Smooth muscle cell (in vitro differentiated cells): Measurements from ENCODE around the gene KIF25. TPM values are rescaled to one million over a fixed set of nuclear protein-coding genes. Genes with fewer than 3 reads are reported as not detected.
"Not testable (repeated sequence)": the region's sequence is repeated elsewhere in the genome, so short reads cannot be mapped to it uniquely, and the experiment has no call there.

Source experiments
- DNase-seq: peaks from one replicate; lab custom pipeline; 2025; ENCODE audit not compliant: unreplicated experiment; lab: John Stamatoyannopoulos, UW
- H2AFZ ChIP-seq: fragments of 200-600 bp; sonication (generic); 2 replicates; pipeline ENCODE4 v1.6.0; 2016; ENCODE audit warnings: antibody characterized with exemption, low read depth, mild to moderate bottlenecking
- H3F3A ChIP-seq: fragments of 200-600 bp; sonication (generic); 2 replicates; pipeline ENCODE4 v1.6.0; 2017; ENCODE audit warnings: antibody characterized with exemption, low read depth
- H3K27ac ChIP-seq: fragments of 200-600 bp; sonication (generic); 2 replicates; pipeline ENCODE4 v1.5.1; 2016; ENCODE audit warnings: low read depth, mild to moderate bottlenecking
- H3K27me3 ChIP-seq: fragments of 200-600 bp; sonication (generic); 2 replicates; pipeline ENCODE4 v1.6.1; 2016; ENCODE audit warnings: low read depth, mild to moderate bottlenecking
- H3K36me3 ChIP-seq: fragments of 200-600 bp; sonication (generic); 2 replicates; pipeline ENCODE4 v1.5.1; 2016; ENCODE audit warnings: low read depth
- H3K4me1 ChIP-seq: fragments of 200-600 bp; sonication (generic); 2 replicates; pipeline ENCODE4 v1.5.1; 2016; ENCODE audit warnings: low read depth
- H3K4me2 ChIP-seq: fragments of 200-600 bp; sonication (generic); 2 replicates; pipeline ENCODE4 v1.6.0; 2016; ENCODE audit warnings: mild to moderate bottlenecking
- H3K4me3 ChIP-seq: fragments of 200-600 bp; sonication (generic); 2 replicates; pipeline ENCODE4 v1.5.1; 2016; ENCODE audit warnings: mild to moderate bottlenecking
- H3K79me2 ChIP-seq: fragments of 200-600 bp; sonication (generic); 2 replicates; pipeline ENCODE4 v1.6.0; 2016; ENCODE audit warnings: low read depth, mild to moderate bottlenecking
- H3K9ac ChIP-seq: fragments of 200-600 bp; sonication (generic); 2 replicates; pipeline ENCODE4 v1.6.0; 2016; ENCODE audit warnings: low read depth
- H3K9me3 ChIP-seq: fragments of 200-600 bp; sonication (generic); replicated peaks from 2 replicates; pipeline ENCODE4 v1.5.1; 2016; ENCODE audit warnings: low read depth
- H4K20me1 ChIP-seq: fragments of 200-600 bp; sonication (generic); 2 replicates; pipeline ENCODE4 v1.6.0; 2016; ENCODE audit warnings: low read depth
- WGBS: methylation state at CpG from one replicate; pipeline ENCODE4 v1.1.7; 2016; ENCODE audit warnings: low lambda C conversion rate; 5-methylcytosine and 5-hydroxymethylcytosine counted together
- polyA plus RNA-seq: library from polyadenylated mRNA; unstranded; fragments of >200 nt; fragmentation: Nextera tagmentation; extraction: Ambion mirVana; gene quantifications from 2 replicates; pipeline ENCODE4 v1.2.1, GENCODE V29; 2016
- total RNA-seq: library from RNA; depleted of rRNA; stranded (reverse); fragments of >200 nt; gene quantifications from 2 replicates; pipeline ENCODE4 v1.2.3, GENCODE V29; 2014
- TF ChIP-seq, protein P1 (sequence below): fragments of 200-600 bp; sonication (generic); IDR thresholded peaks from 2 replicates; pipeline ENCODE4 v1.5.1; 2017; ENCODE audit warnings: borderline replicate concordance, mild to moderate bottlenecking, antibody characterized with exemption; ENCODE audit not compliant: insufficient read depth, poor library complexity, severe bottlenecking

The KIF25 gene
- total and polyA plus RNA-seq, 2 experiments from 2014 or later, result 0.22 to 1.5 TPM

DNA sequence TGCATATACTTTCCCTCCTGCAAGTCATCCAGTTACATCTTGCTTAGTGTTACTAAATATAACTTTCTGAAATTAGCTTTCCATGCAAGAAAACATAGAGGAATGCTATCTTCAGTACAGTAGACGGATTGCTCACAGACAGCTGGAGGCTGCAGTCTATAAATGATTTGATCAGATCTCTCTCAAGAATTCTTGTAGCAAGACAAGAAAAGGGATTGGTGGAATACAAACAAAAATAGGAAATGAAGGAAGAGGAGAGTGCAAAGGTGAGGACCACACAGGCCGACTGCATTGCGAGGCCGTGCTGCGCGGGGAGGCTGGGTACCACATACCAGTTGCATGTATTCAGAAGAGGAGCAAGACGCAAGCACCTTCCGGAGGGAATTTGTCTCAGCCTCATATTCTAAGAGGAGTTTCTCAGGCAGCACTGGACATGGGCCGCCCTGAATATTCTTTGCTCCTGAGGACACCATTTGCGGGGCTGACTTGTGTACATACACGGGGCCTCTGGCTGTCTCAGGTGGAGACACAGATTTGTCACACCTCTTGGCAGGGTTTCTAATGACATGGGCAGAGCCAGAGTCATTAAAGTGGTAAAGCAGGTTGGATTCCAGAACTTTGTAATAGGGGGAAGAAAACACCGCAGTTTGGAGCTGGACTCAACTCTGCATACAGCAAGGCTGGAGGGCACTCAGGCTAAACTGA lies 22.7 kb upstream of the KIF25 start:
- Histone ChIP-seq H3K9ac (no peak overlapping the region), H3K79me2 (no peaks in the 10 kb centered on the region), H3K4me1 (peaks cover 7% of the 10 kb centered on the region), H3K27me3 (no peaks in the 10 kb centered on the region), H3F3A (peaks cover 23% of the 10 kb centered on the region), H3K36me3 (peaks cover 4% of the 10 kb centered on the region), H3K4me2 (peak overlapping the region; percentile 4), H3K27ac (peak overlapping the region; percentile 16), H3K9me3 (no peaks in the 10 kb centered on the region), H4K20me1 (no peaks in the 10 kb centered on the region), H2AFZ (no peak overlapping the region), H3K4me3 (no peak overlapping the region)
- TF ChIP-seq, protein P1, sequence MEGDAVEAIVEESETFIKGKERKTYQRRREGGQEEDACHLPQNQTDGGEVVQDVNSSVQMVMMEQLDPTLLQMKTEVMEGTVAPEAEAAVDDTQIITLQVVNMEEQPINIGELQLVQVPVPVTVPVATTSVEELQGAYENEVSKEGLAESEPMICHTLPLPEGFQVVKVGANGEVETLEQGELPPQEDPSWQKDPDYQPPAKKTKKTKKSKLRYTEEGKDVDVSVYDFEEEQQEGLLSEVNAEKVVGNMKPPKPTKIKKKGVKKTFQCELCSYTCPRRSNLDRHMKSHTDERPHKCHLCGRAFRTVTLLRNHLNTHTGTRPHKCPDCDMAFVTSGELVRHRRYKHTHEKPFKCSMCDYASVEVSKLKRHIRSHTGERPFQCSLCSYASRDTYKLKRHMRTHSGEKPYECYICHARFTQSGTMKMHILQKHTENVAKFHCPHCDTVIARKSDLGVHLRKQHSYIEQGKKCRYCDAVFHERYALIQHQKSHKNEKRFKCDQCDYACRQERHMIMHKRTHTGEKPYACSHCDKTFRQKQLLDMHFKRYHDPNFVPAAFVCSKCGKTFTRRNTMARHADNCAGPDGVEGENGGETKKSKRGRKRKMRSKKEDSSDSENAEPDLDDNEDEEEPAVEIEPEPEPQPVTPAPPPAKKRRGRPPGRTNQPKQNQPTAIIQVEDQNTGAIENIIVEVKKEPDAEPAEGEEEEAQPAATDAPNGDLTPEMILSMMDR, result no peak
- DNase-seq, result no peak
- WGBS, result 88% methylated on average over 12 of the region's 12 CpGs

DNA sequence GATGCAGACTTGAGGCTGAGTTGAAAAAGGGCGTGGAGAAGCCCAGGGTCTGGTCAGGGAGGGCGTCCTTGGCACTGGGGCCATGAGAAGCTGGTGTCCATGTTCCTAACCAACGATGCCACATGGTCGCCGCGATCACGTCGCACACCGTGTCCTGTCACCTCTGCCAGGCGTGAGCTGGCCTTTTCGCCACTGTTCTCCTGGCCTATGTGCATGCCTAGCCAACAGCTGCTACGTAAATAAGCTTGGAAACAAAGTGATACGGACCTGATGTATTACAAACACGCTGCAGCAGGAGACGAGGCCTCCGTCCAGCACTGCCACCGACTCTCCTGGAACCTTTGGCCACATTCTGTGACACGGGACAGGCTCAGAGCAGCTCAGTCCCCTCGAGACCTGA lies 22.0 kb upstream of the KIF25 start:
- H3K27me3 ChIP-seq, result no peaks in the 10 kb centered on the region
- no peak overlapping the region for H3K4me3 ChIP-seq
- peaks cover 23% of the 10 kb centered on the region for H3F3A ChIP-seq
- no peak overlapping the region for H3K4me2 ChIP-seq
- WGBS, result 94% methylated on average over 19 of the region's 19 CpGs
- H3K79me2 ChIP-seq, result no peaks in the 10 kb centered on the region
- no peak overlapping the region for H2AFZ ChIP-seq
- no peaks in the 10 kb centered on the region for H4K20me1 ChIP-seq
- no peaks in the 10 kb centered on the region for H3K36me3 ChIP-seq
- no peaks in the 10 kb centered on the region for H3K9me3 ChIP-seq
- H3K27ac ChIP-seq, result no peak overlapping the region
- DNase-seq, result no peak
- peaks cover 7% of the 10 kb centered on the region for H3K4me1 ChIP-seq
- TF ChIP-seq, protein P1, result no peak
- H3K9ac ChIP-seq, result no peak overlapping the region

DNA sequence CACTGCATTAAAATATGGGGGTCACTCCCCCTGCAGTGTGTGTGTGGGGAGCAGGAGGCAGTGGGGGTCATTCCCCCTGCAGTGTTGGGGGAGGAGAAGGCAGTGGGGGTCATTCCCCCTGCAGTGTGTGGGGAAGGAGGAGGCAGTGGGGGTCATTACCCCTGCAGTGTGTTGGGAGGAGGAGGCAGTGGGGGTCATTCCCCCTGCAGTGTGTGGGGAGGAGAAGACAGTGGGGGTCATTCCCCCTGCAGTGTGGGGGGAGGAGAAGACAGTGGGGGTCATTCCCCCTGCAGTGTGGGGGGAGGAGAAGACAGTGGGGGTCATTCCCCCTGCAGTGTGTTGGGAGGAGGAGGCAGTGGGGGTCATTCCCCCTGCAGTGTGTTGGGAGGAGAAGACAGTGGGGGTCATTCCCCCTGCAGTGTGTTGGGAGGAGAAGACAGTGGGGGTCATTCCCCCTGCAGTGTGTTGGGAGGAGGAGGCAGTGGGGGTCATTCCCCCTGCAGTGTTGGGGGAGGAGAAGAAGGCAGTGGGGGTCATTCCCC lies 21.3 kb upstream of the KIF25 start:
- H3K27me3 ChIP-seq, H3K4me3 ChIP-seq, H3K36me3 ChIP-seq, H4K20me1 ChIP-seq, H3K27ac ChIP-seq, H3K4me1 ChIP-seq, H3K4me2 ChIP-seq, H2AFZ ChIP-seq, DNase-seq, H3K9ac ChIP-seq, H3K9me3 ChIP-seq, H3K79me2 ChIP-seq: not testable (repeated sequence)
- H3F3A ChIP-seq, result peaks cover 23% of the 10 kb centered on the region

DNA sequence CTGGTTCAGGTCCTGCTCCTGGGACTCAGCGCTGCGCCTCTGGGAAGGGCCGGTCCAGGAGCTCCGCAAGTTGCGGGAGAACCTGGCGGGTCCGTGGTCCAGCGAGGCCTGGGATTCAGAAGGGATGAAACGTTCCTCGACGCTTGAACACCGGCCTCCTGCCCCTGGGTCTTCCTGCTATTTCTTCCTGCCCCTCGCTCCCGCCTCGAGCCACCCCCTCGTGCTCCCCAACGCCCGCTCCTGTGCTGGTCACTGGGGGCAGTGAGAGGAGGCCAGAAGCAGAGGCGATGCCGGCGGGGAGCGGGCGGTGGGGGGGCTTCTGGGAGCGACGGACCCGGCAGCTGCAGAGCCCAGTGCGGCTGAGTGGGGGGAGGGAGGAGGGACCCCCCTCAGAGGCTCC lies 20.8 kb upstream of the KIF25 start:
- WGBS, result 98% methylated on average over 5 of the region's 27 CpGs
- peaks cover 7% of the 10 kb centered on the region for H3K4me1 ChIP-seq

More for the DNA sequence above, 20.8 kb upstream of the KIF25 start:
- Histone ChIP-seq H3K4me3 (no peak overlapping the region), H3K27me3 (no peaks in the 10 kb centered on the region), H3K9me3 (no peaks in the 10 kb centered on the region), H3K36me3 (no peaks in the 10 kb centered on the region), H3K9ac (no peak overlapping the region), H3K79me2 (no peaks in the 10 kb centered on the region), H4K20me1 (no peaks in the 10 kb centered on the region), H2AFZ (no peak overlapping the region), H3K27ac (no peak overlapping the region), H3F3A (peaks cover 23% of the 10 kb centered on the region), H3K4me2 (no peak overlapping the region)
- TF ChIP-seq, protein P1, result no peak
- DNase-seq, result no peak
